ENCODE data around the gene REXO1.

Gene REXO1

GRCh38 chr19:1817553-1818179 lies 30.6 kb downstream of the REXO1 start:
- Histone ChIP-seq H3K9me3 (ENCODE audit: control insufficient read depth, low read length) (no peaks in the 10 kb centered on the region), H2AFZ (no peak overlapping the region), H3K4me1 (peaks cover 2% of the 10 kb centered on the region), H3K79me2 (no peaks in the 10 kb centered on the region), H3K4me2 (ENCODE audit: low read length) (no peak overlapping the region), H3K9ac (no peak overlapping the region), H3K36me3 (ENCODE audit: control insufficient read depth, insufficient read depth, low read length) (no peaks in the 10 kb centered on the region), H3K4me3 (ENCODE audit: low read depth, low read length) (no peak overlapping the region), H3K27me3 (ENCODE audit: control insufficient read depth, insufficient read depth, low read length) (no peaks in the 10 kb centered on the region), H3K27ac (no peak overlapping the region)
- no peak for TF ChIP-seq CTCF (IDR thresholded peaks at IDR 0.05)

GRCh38 chr19:1816530-1817298 lies 31.6 kb downstream of the REXO1 start:
- no peak overlapping the region for H3K27ac ChIP-seq
- H3K9ac ChIP-seq: no peak overlapping the region
- H3K27me3 ChIP-seq (ENCODE audit: control insufficient read depth, insufficient read depth, low read length): no peaks in the 10 kb centered on the region
- H3K4me3 ChIP-seq (ENCODE audit: low read depth, low read length): no peak overlapping the region
- H2AFZ ChIP-seq: no peak overlapping the region
- H3K4me2 ChIP-seq (ENCODE audit: low read length): no peak overlapping the region
- no peaks in the 10 kb centered on the region for H3K9me3 ChIP-seq (ENCODE audit: control insufficient read depth, low read length)
- H3K36me3 ChIP-seq (ENCODE audit: control insufficient read depth, insufficient read depth, low read length): no peaks in the 10 kb centered on the region
- TF ChIP-seq CTCF (IDR thresholded peaks at IDR 0.05): no peak
- no peaks in the 10 kb centered on the region for H3K79me2 ChIP-seq
- H3K4me1 ChIP-seq: peaks cover 4% of the 10 kb centered on the region

- no peak overlapping the region for H3K4me3 ChIP-seq (ENCODE audit: low read depth, low read length)
- no peak overlapping the region for H2AFZ ChIP-seq
- no peak overlapping the region for H3K9ac ChIP-seq
- H3K4me2 ChIP-seq (ENCODE audit: low read length): no peak overlapping the region
- no peaks in the 10 kb centered on the region for H3K36me3 ChIP-seq (ENCODE audit: control insufficient read depth, insufficient read depth, low read length)
- peaks cover 4% of the 10 kb centered on the region for H3K4me1 ChIP-seq
- no peaks in the 10 kb centered on the region for H3K9me3 ChIP-seq (ENCODE audit: control insufficient read depth, low read length)
- no peak overlapping the region for H3K27ac ChIP-seq
- H3K27me3 ChIP-seq (ENCODE audit: control insufficient read depth, insufficient read depth, low read length): no peaks in the 10 kb centered on the region
- TF ChIP-seq CTCF (IDR thresholded peaks at IDR 0.05): no peak
- H3K79me2 ChIP-seq: no peaks in the 10 kb centered on the region
These were observed 32.4 kb downstream of the REXO1 start for GRCh38 chr19:1815605-1816529.

- TF ChIP-seq CTCF (IDR thresholded peaks at IDR 0.05): no peak
- no peak overlapping the region for H3K9ac ChIP-seq
- H3K9me3 ChIP-seq (ENCODE audit: control insufficient read depth, low read length): no peaks in the 10 kb centered on the region
- H3K79me2 ChIP-seq: no peaks in the 10 kb centered on the region
- no peak overlapping the region for H3K27ac ChIP-seq
- H3K4me1 ChIP-seq: peaks cover 4% of the 10 kb centered on the region
- H3K27me3 ChIP-seq (ENCODE audit: control insufficient read depth, insufficient read depth, low read length): no peaks in the 10 kb centered on the region
- no peak overlapping the region for H3K4me3 ChIP-seq (ENCODE audit: low read depth, low read length)
- H3K36me3 ChIP-seq (ENCODE audit: control insufficient read depth, insufficient read depth, low read length): no peaks in the 10 kb centered on the region
- H3K4me2 ChIP-seq (ENCODE audit: low read length): no peak overlapping the region
- no peak overlapping the region for H2AFZ ChIP-seq
These were observed 33.3 kb downstream of the REXO1 start for GRCh38 chr19:1814833-1815604.
